ENCODE data around the gene ZNF106.

GRCh38 chr15:42387603-42388002 lies 103.3 kb downstream of the ZNF106 start:
- no peak for TF ChIP-seq ELK1 (IDR thresholded peaks at IDR 0.05; ENCODE audit: borderline replicate concordance, low read depth, low read length)
- TF ChIP-seq POLR2A (IDR thresholded peaks at IDR 0.05; ENCODE audit: low read depth, low read length): no peak
